PC-3 (cell line): ENCODE results near the gene SCN7A. TPM values are rescaled to one million over a fixed set of nuclear protein-coding genes. Genes with fewer than 3 reads are reported as not detected.

ENCODE experiments used
- ATAC-seq: fragments of 200-7000 bp; cut with Tn5 transposase; 2 replicates; pipeline ENCODE4 v1.9.1; 2020; ENCODE audit warnings: mild to moderate bottlenecking, moderate library complexity
- BruUV-seq: library from RNA; stranded (reverse); fragments of 400-500 nt; replicated peaks from 2 replicates; lab custom pipeline; 2021; lab: Mats Ljungman, UMichigan
- CTCF ChIA-PET: fragments of 300-600 bp; sonication (Branson Sonifier 250); formaldehyde crosslinking; loops from one replicate; lab custom pipeline; 2022; ENCODE audit warnings: antibody characterized with exemption; lab: Charles Lee
- POLR2A ChIA-PET: fragments of 300-600 bp; sonication (Branson Sonifier 250); formaldehyde crosslinking; loops from one replicate; lab custom pipeline; 2022; ENCODE audit warnings: antibody characterized with exemption; ENCODE audit not compliant: unreplicated experiment; lab: Charles Lee
- DNase-seq: peaks from one replicate; pipeline ENCODE4 v3.0.0-alpha.2; 2015
- H2AFZ ChIP-seq: fragments of 300-600 bp; sonication (generic); 2 replicates; pipeline ENCODE4 v1.6.0; 2016; ENCODE audit warnings: antibody characterized with exemption, low read length
- H3F3A ChIP-seq: fragments of 300-600 bp; sonication (generic); one replicate; pipeline ENCODE4 v1.6.0; 2017; ENCODE audit warnings: antibody characterized with exemption, low read length, control low read depth, mild to moderate bottlenecking; ENCODE audit not compliant: unreplicated experiment
- H3K27ac ChIP-seq: fragments of 300-600 bp; sonication (generic); 2 replicates; pipeline ENCODE4 v1.5.1; 2016; ENCODE audit warnings: mild to moderate bottlenecking, low read length
- H3K27me3 ChIP-seq: fragments of 300-600 bp; sonication (generic); 2 replicates; pipeline ENCODE4 v1.6.1; 2016; ENCODE audit warnings: low read length, mixed read lengths
- H3K36me3 ChIP-seq: fragments of 300-600 bp; sonication (generic); 2 replicates; pipeline ENCODE4 v1.6.1; 2016; ENCODE audit warnings: low read depth, mixed run types, low read length, mixed read lengths
- H3K4me1 ChIP-seq: fragments of 300-600 bp; sonication (generic); 2 replicates; pipeline ENCODE4 v1.5.1; 2016; ENCODE audit warnings: low read length; ENCODE audit not compliant: insufficient read depth
- H3K4me2 ChIP-seq: fragments of 300-600 bp; sonication (generic); 2 replicates; pipeline ENCODE4 v1.6.0; 2016; ENCODE audit warnings: low read length
- H3K4me3 ChIP-seq: fragments of 300-600 bp; sonication (generic); 2 replicates; pipeline ENCODE4 v1.5.1; 2016; ENCODE audit warnings: mild to moderate bottlenecking, low read length, mixed read lengths
- H3K79me2 ChIP-seq: fragments of 300-600 bp; sonication (generic); 2 replicates; pipeline ENCODE4 v1.6.1; 2017; ENCODE audit warnings: low read length, mixed read lengths
- H3K9ac ChIP-seq: fragments of 300-600 bp; sonication (generic); 2 replicates; pipeline ENCODE4 v1.6.0; 2016; ENCODE audit warnings: mild to moderate bottlenecking, low read length
- H3K9me2 ChIP-seq: fragments of 300-600 bp; sonication (generic); replicated peaks from 2 replicates; pipeline ENCODE4 v1.6.1; 2016; ENCODE audit warnings: mixed run types, low read length, mixed read lengths
- H3K9me3 ChIP-seq: fragments of 300-600 bp; sonication (generic); 2 replicates; pipeline ENCODE4 v1.6.1; 2016; ENCODE audit warnings: low read length, mixed read lengths
- H4K20me1 ChIP-seq: fragments of 300-600 bp; sonication (generic); 2 replicates; pipeline ENCODE4 v1.6.1; 2016; ENCODE audit warnings: low read length, mixed read lengths
- CTCF ChIP-seq: fragments of 300-600 bp; sonication (generic); conservative IDR thresholded peaks from 2 replicates; pipeline ENCODE4 v1.5.1; 2017; ENCODE audit warnings: antibody characterized with exemption, low read depth, mild to moderate bottlenecking, low read length
- EZH2 ChIP-seq: fragments of 300-600 bp; sonication (generic); IDR thresholded peaks from one replicate; pipeline ENCODE4 v1.6.1; 2017; ENCODE audit warnings: antibody characterized with exemption, mild to moderate bottlenecking, low read length; ENCODE audit not compliant: unreplicated experiment
- EZH2phosphoT487 ChIP-seq: fragments of 300-600 bp; sonication (generic); IDR thresholded peaks from 2 replicates; pipeline ENCODE4 v1.6.1; 2018; ENCODE audit warnings: mild to moderate bottlenecking, antibody characterized with exemption, low read length, borderline replicate concordance
- intact Hi-C: fragments of 100-400 bp; cut with micrococcal nuclease; formaldehyde crosslinking; loops from 2 replicates; pipeline ENCODE4 v1.9.0; 2023
- total RNA-seq: library from RNA; depleted of rRNA; stranded (reverse); fragments of >200 nt; gene quantifications from 2 replicates; pipeline ENCODE4 v1.2.3, GENCODE V29; 2014

The SCN7A gene
- total RNA-seq, 1 experiment from 2014 or later = not detected

- H3K27me3 ChIP-seq = peaks cover 56% of the 10 kb centered on the region
- POLR2A ChIA-PET = no interaction called here
- BruUV-seq = no TSS peak
These were observed 8.4 kb downstream of the SCN7A start for GRCh38 chr2:166485558-166486178.

GRCh38 chr2:166472332-166472731, 21.7 kb downstream of the SCN7A start:
- no peak overlapping the region for H3K9ac ChIP-seq
- H3K36me3 ChIP-seq = no peaks in the 10 kb centered on the region
- POLR2A ChIA-PET = interaction anchor here (0.6 kb wide), 1 partner anchor 168 kb away, joined by 4 read pairs; no protein-coding TSS in a partner anchor
- BruUV-seq = no TSS peak
- H3K4me1 ChIP-seq = no peaks in the 10 kb centered on the region
- DNase-seq (no peak), ATAC-seq (no peak)
- TF ChIP-seq EZH2 (no peak), CTCF (no peak), EZH2phosphoT487 (no peak)
- no peak overlapping the region for H3K4me2 ChIP-seq
- H3K4me3 ChIP-seq = no peak overlapping the region
- peaks cover 3% of the 10 kb centered on the region for H3K27me3 ChIP-seq
- H3K27ac ChIP-seq = no peak overlapping the region
- no peaks in the 10 kb centered on the region for H4K20me1 ChIP-seq
- intact Hi-C loops = no loop called here
- H3F3A ChIP-seq = no peaks in the 10 kb centered on the region
- no peak overlapping the region for H2AFZ ChIP-seq
- H3K79me2 ChIP-seq = no peaks in the 10 kb centered on the region
- CTCF ChIA-PET = no interaction called here
- no peaks in the 10 kb centered on the region for H3K9me2 ChIP-seq
- H3K9me3 ChIP-seq = no peaks in the 10 kb centered on the region

More at GRCh38 chr2:166485558-166486178, 8.4 kb downstream of the SCN7A start:
- ATAC-seq (no peak), DNase-seq (no peak)
- Histone ChIP-seq H3K9me2 (no peaks in the 10 kb centered on the region), H3K9me3 (no peaks in the 10 kb centered on the region), H3K9ac (no peak overlapping the region), H3K4me2 (no peak overlapping the region), H3K36me3 (no peaks in the 10 kb centered on the region), H3K4me3 (no peak overlapping the region), H3K27ac (no peak overlapping the region), H2AFZ (no peak overlapping the region), H3K4me1 (no peaks in the 10 kb centered on the region), H3K79me2 (no peaks in the 10 kb centered on the region), H3F3A (no peaks in the 10 kb centered on the region), H4K20me1 (no peaks in the 10 kb centered on the region)
- CTCF ChIA-PET = interaction anchor here (0.5 kb wide), 1 partner anchor 300 kb away, joined by 3 read pairs; no protein-coding TSS in a partner anchor
- no peak for TF ChIP-seq EZH2
- no peak for TF ChIP-seq EZH2phosphoT487
- TF ChIP-seq CTCF = no peak
- intact Hi-C loops = no loop called here
